HepG2 (cell line): ENCODE measurements around the gene PSMD1.

ENCODE experiments used
- BHLHE40 ChIP-seq: IDR thresholded peaks from 2 replicates; pipeline ENCODE4 v1.6.1; 2011; ENCODE audit warnings: low read length, improper control_type of control experiment
- CTCF ChIP-seq: sonication (generic); formaldehyde crosslinking; IDR thresholded peaks from 2 replicates; pipeline ENCODE4 v1.5.0; 2020; ENCODE audit warnings: mild to moderate bottlenecking, missing genetic modification reagents, moderate library complexity
- KAT2B ChIP-seq: fragments of 150-350 bp; IDR thresholded peaks from 2 replicates; pipeline ENCODE4 v1.6.1; 2014; ENCODE audit warnings: low read depth, low read length, borderline replicate concordance
- PLRG1 ChIP-seq: fragments of 450-650 bp; conservative IDR thresholded peaks from 2 replicates; pipeline ENCODE4 v1.6.1; 2016
- POLR2AphosphoS5 ChIP-seq: IDR thresholded peaks from 2 replicates; pipeline ENCODE4 v1.6.1; 2012; ENCODE audit warnings: low read depth, low read length
- ZBTB40 ChIP-seq, 2 experiments: fragments of 450-650 bp in 1 of 2; sonication (generic) in 1 of 2; formaldehyde crosslinking in 1 of 2; IDR thresholded peaks; 2 replicates each; pipeline versions ENCODE4 v1.6.1 to v1.8.0; 2016 to 2022; ENCODE audit warnings: antibody characterized with exemption in 1 of 2, mild to moderate bottlenecking in 1 of 2, missing genetic modification reagents in 1 of 2
- ZFP36 ChIP-seq: fragments of 150-350 bp; IDR thresholded peaks from 2 replicates; pipeline ENCODE4 v1.6.1; 2018; ENCODE audit warnings: borderline replicate concordance, low read length, low read depth; ENCODE audit not compliant: partially characterized antibody
- ZMYM4 ChIP-seq: sonication (generic); formaldehyde crosslinking; IDR thresholded peaks from 2 replicates; pipeline ENCODE4 v1.8.1; 2023; ENCODE audit warnings: mild to moderate bottlenecking, missing genetic modification reagents
- ZNF10 ChIP-seq: sonication (generic); formaldehyde crosslinking; IDR thresholded peaks from 2 replicates; pipeline ENCODE4 v1.4.0; 2020; ENCODE audit warnings: mild to moderate bottlenecking, low read depth, missing genetic modification reagents, borderline replicate concordance
- ZNF660 ChIP-seq: sonication (generic); formaldehyde crosslinking; IDR thresholded peaks from 2 replicates; pipeline ENCODE4 v1.5.1; 2020; ENCODE audit warnings: mild to moderate bottlenecking, low read depth, missing genetic modification reagents, borderline replicate concordance
- ZNF687 ChIP-seq: sonication (generic); formaldehyde crosslinking; IDR thresholded peaks from 2 replicates; pipeline ENCODE4 v1.5.1; 2020; ENCODE audit warnings: mild to moderate bottlenecking, missing genetic modification reagents, moderate library complexity

GRCh38 chr2:231028889-231029288 lies 27.8 kb upstream of the PSMD1 start:
- TF ChIP-seq ZNF10 (CRISPR knock-in tag) = no peak
- TF ChIP-seq ZNF687 (CRISPR knock-in tag) = no peak
- no peak for TF ChIP-seq POLR2AphosphoS5
- TF ChIP-seq BHLHE40 = no peak
- TF ChIP-seq ZBTB40 (IDR thresholded peaks at IDR 0.05) = no peak
- no peak for TF ChIP-seq ZBTB40 (CRISPR knock-in tag; IDR thresholded peaks at IDR 0.05)
- no peak for TF ChIP-seq KAT2B
- no peak for TF ChIP-seq CTCF (CRISPR knock-in tag)
- no peak for TF ChIP-seq PLRG1
- TF ChIP-seq ZNF660 (CRISPR knock-in tag) = no peak
- no peak for TF ChIP-seq ZMYM4 (CRISPR knock-in tag)
- no peak for TF ChIP-seq ZFP36
